GM18499 (cell line): ENCODE measurements around the gene PARD6G.
"Not testable (repeated sequence)": the region's sequence is repeated elsewhere in the genome, so short reads cannot be mapped to it uniquely, and the experiment has no call there.

Experiments used
- ATAC-seq: cut with Tn5 transposase; IDR thresholded peaks from one replicate; pipeline ENCODE4 v1.9.1; 2021; ENCODE audit warnings: moderate number of reproducible peaks; ENCODE audit not compliant: insufficient read depth, unreplicated experiment

The PARD6G gene

GRCh38 chr18:80176334-80177073 lies 70.8 kb downstream of the PARD6G start:
- no peak for ATAC-seq

DNA sequence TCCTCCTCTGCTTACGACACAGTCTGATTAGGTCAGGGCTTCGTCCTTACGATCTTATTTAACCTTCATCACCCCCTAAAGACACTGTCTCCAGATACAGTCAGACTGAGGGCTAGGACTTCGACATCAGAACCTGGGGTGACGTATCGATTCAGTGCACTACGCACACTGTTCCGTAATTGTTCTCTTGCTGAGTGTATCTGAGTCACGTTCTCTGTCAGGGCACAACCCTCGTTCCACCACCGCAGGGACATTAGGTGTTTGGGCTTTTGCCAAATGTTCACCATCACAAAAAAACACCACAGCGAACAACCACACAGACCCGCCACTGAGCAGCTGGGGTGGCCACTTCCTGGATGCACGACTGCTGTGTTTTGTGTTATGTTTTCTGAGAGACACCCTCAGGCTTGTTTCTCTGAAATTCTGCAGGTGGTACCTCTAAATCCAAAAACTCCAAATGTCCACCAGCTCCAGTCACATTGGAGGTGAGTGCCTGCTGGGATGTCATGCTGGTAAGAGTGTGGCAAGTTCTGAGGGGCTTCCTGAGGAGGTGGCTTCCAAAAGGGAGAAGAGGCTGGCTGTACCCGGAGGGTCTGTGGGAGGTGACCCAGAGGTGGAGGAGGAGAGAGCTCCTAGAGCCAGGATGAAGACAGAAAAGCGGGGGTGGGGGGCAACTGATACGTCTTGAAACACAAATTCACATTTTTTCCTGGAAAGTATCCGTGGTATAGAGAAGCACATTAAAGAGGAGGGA lies 71.7 kb downstream of the PARD6G start:
- no peak for ATAC-seq

DNA sequence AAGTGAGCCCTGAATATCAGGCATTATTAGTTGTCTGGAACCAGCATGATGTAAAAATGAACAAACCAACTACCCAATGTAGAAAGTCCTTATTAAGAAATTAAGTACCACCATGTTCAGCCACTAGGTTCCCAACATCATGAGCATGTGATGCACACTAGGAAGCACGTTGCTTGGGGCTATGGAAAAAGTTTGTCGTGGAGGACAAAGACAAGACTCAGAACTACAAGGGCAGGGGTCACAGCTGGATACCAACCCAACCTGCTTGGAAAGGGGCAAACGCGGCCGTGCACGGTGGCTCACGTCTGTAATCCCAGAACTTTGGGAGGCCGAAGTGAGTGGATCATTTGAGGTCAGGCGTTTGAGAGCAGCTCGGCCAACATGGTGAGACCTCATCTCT lies 74.3 kb downstream of the PARD6G start:
- no peak for ATAC-seq

DNA sequence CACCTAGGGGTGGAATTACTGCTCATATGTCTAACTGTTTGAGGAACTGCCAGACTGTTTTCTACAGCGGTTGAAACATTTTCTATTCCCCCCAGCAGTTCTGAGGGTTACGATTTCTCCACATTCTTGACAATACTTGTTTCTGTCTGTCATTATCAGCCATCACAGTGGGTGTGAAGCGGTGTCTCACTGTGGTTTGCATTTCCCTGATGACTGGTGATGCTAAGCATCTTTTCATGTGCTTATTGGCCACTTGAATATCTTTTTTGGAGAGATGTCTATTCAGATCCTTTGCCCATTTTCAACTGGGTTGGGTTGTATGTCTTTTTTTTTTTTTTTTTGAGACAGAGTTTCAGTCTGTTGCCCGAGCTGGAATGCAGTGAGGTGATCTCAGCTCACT lies 75.3 kb downstream of the PARD6G start:
- no peak for ATAC-seq

- no peak for ATAC-seq
Observed at GRCh38 chr18:80171054-80171872, 76.1 kb downstream of the PARD6G start.

GRCh38 chr18:80170395-80171053 lies 76.8 kb downstream of the PARD6G start:
- ATAC-seq: no peak

GRCh38 chr18:80169607-80170006 lies 77.7 kb downstream of the PARD6G start:
- no peak for ATAC-seq

GRCh38 chr18:80168982-80169381 lies 78.3 kb downstream of the PARD6G start:
- ATAC-seq: no peak

- no peak for ATAC-seq
Observed at GRCh38 chr18:80168346-80168745, 79.0 kb downstream of the PARD6G start.

DNA sequence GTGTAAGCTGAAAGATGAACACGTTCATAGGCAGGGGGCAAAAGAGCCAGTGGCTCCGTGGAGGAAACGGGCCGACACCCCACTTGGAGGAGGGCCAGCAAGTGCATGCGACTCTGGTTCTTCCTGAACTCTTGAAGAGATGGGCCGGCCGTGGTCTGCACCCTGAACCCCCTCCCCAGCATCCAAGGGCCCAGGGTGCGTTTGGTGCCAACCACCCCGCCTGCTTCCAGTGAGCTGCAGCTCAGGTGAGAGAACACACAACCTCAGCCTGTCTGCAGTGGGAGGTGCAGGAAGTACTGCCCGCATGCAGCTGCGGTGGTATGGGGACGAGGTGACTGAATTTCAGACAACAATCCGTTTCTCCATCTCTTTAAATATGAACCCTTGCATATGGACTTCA lies 79.4 kb downstream of the PARD6G start:
- no peak for ATAC-seq

- ATAC-seq: no peak
Observed at GRCh38 chr18:80167331-80167730, 80.0 kb downstream of the PARD6G start.

GRCh38 chr18:80166725-80167124 lies 80.6 kb downstream of the PARD6G start:
- no peak for ATAC-seq

DNA sequence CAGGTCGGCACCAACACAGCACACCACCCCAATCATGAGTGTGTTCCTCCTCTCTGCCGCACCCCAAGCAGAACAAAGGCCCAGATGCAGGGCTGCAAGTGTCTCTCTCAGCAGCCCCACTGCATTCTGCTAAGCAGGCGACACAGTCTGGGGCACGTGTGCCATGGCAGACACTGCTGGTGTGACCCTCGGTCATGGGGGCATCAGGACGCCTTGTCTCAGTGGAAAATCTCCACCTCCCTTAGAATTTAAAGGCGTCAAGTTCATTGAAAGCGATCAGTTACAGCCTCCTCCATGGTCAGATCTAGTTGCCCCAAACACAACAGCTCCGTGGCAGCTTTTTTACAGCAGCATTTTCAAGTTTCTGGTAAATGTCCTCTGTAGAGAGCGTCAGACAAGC lies 81.1 kb downstream of the PARD6G start:
- no peak for ATAC-seq

GRCh38 chr18:80164727-80165355 lies 82.5 kb downstream of the PARD6G start:
- not testable (repeated sequence) for ATAC-seq

DNA sequence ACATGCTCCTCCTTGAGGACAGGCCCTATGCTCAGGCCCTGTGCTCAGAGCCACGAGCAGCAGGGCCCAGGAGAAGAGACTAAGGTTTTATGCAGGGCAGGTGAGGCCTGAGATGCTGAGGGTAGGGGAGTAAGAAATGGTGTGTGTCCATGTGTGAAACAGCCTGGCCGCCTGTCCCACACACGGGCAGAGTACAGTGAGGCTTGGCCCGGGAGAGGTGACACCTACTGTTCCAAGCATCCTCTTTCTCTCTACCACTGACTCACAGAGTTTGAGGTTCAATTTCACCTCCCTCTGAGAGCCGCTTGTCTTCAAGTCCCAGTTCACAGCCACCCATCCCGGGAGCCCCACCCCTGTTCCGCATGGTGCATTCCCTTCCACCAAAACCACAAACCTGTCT lies 84.1 kb downstream of the PARD6G start:
- no peak for ATAC-seq

GRCh38 chr18:80161781-80162417 lies 85.4 kb downstream of the PARD6G start:
- ATAC-seq: no peak

- no peak for ATAC-seq
Observed at GRCh38 chr18:80159713-80160636, 87.3 kb downstream of the PARD6G start.

DNA sequence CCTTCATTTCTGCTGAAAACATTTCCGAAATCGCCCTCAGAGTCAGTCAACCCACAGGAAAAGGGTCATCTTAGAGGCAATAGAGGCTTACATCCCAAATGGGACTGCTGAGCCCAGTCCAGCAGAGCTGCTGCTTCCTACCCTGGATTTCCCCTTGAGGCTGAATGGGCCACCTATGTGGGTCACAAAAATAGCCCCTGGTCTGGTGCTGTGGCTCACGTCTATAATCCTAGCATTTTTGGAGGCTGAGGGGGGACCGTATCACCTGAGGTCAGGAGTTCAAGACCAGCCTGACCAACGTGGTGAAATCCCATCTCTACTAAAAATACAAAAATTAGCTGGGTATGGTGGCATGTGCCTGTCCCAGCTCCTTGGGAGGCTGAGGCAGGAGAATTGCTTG lies 88.9 kb downstream of the PARD6G start:
- ATAC-seq: no peak
